Sigmoid colon (tissue), 7 donors: ENCODE data around the gene CANT1. TPM values are rescaled to one million over a fixed set of nuclear protein-coding genes. Genes with fewer than 3 reads are reported as not detected.
A peak's percentile ranks its signal among the peaks of the same experiment; 100 is the strongest.

ENCODE experiments used
- DNase-seq: peaks from one replicate; pipeline ENCODE4 v3.0.0-alpha.2; 2019
- H3K27ac ChIP-seq, 4 donors: fragments of 200-600 bp; sonication (generic); one replicate each; pipeline ENCODE4 v1.5.1; 2016 to 2019; ENCODE audit warnings: mild to moderate bottlenecking in 1 of 4
- H3K27me3 ChIP-seq, 3 donors: fragments of 200-600 bp; sonication (generic); one replicate each; pipeline ENCODE4 v1.5.1; 2019; ENCODE audit warnings: mild to moderate bottlenecking in 1 of 3
- H3K36me3 ChIP-seq, 4 donors: fragments of 200-600 bp; sonication (generic); one replicate each; pipeline ENCODE4 v1.5.1; 2016 to 2019
- H3K4me1 ChIP-seq, 4 donors: fragments of 200-600 bp; sonication (generic); one replicate each; pipeline ENCODE4 v1.5.1; 2017 to 2019
- H3K4me3 ChIP-seq, 4 donors: fragments of 200-600 bp; sonication (generic); one replicate each; pipeline ENCODE4 v1.5.1; 2017 to 2019; ENCODE audit warnings: mild to moderate bottlenecking in 2 of 4, moderate library complexity in 1 of 4
- H3K9me3 ChIP-seq, 4 donors: fragments of 200-600 bp in 3 of 4; sonication (generic) in 3 of 4; one replicate each; pipeline versions ENCODE4 v1.5.1 to v1.6.1; 2013 to 2019
- CTCF ChIP-seq, 4 experiments: fragments of 450-650 bp in 3 of 4; fragments of 200-600 bp in 1 of 4; IDR thresholded peaks; one replicate each; pipeline ENCODE4 v1.5.1; 2016 to 2019; ENCODE audit warnings: antibody characterized with exemption in 4 of 4, mild to moderate bottlenecking in 3 of 4, moderate library complexity in 2 of 4
- EP300 ChIP-seq, 4 donors: sonication (generic); formaldehyde crosslinking; IDR thresholded peaks; one replicate each; pipeline ENCODE4 v1.6.1; 2017; ENCODE audit warnings: antibody characterized with exemption in 4 of 4
- POLR2A ChIP-seq, 2 donors: fragments of 450-650 bp; IDR thresholded peaks; one replicate each; pipeline ENCODE4 v1.6.1; 2016; ENCODE audit warnings: antibody characterized with exemption in 2 of 2, mild to moderate bottlenecking in 2 of 2, moderate library complexity in 2 of 2
- POLR2AphosphoS5 ChIP-seq, 4 donors: sonication (generic); formaldehyde crosslinking; IDR thresholded peaks; one replicate each; pipeline ENCODE4 v1.6.1; 2017; ENCODE audit warnings: antibody characterized with exemption in 4 of 4
- WGBS, 2 donors: extraction: QIAGEN DNeasy Blood & Tissue Kit; methylation state at CpG; one replicate each; pipeline ENCODE4 v1.1.7; 2013; 5-methylcytosine and 5-hydroxymethylcytosine counted together
- intact Hi-C: fragments of 100-400 bp; cut with DNase I; formaldehyde crosslinking; loops from one replicate; pipeline ENCODE4 v1.15.1; 2023
- polyA plus RNA-seq, 3 donors: library from polyadenylated mRNA; stranded (reverse); fragments of 200-250 nt; gene quantifications; one replicate each; pipeline ENCODE4 v1.2.3, GENCODE V29; 2013
- total RNA-seq, 4 donors: library from RNA; depleted of rRNA; stranded (reverse); fragments of >200 nt; gene quantifications; one replicate each; pipeline ENCODE4 v1.1.0, GENCODE V29; 2016
- donor health status: healthy with polysubstance abuse.
- donor health status: Bipolar disorder and iron deficiency.
- donor health status: healthy.

CANT1 gene
- total and polyA plus RNA-seq, 7 donors: 11.1 to 132 (median 19.1) TPM

GRCh38 chr17:78990349-78991016 lies 19.1 kb downstream of the CANT1 start:
- intact Hi-C loops: no loop called here
- DNase-seq: peak; percentile 63
- H3K9me3 ChIP-seq: no peaks in the 10 kb centered on the region
- H3K27me3 ChIP-seq: no peaks in the 10 kb centered on the region
- peaks cover 0 to 19% (median 8%) of the 10 kb centered on the region in 4 donors for H3K4me1 ChIP-seq
- no peak overlapping the region for H3K27ac ChIP-seq
- TF ChIP-seq CTCF (IDR thresholded peaks at IDR 0.05) (no peak), POLR2AphosphoS5 (IDR thresholded peaks at IDR 0.05) (no peak), POLR2A (IDR thresholded peaks at IDR 0.05) (no peak)
- 94 to 96% methylated on average over 29 of the region's 29 CpGs for WGBS, 2 donors
- peaks cover 0 to 48% (median 14%) of the 10 kb centered on the region in 4 donors for H3K36me3 ChIP-seq
- no peak overlapping the region for H3K4me3 ChIP-seq

GRCh38 chr17:78988152-78988551 lies 21.4 kb downstream of the CANT1 start:
- H3K4me1 ChIP-seq: peaks cover 0 to 19% (median 8%) of the 10 kb centered on the region in 4 donors
- WGBS, 2 donors: 46 to 70% methylated on average over 6 of the region's 6 CpGs
- no peak overlapping the region for H3K4me3 ChIP-seq
- H3K36me3 ChIP-seq: peaks cover 0 to 31% (median 8%) of the 10 kb centered on the region in 4 donors
- no peaks in the 10 kb centered on the region for H3K27me3 ChIP-seq
- no peak for TF ChIP-seq EP300 (IDR thresholded peaks at IDR 0.05)
- no peak for TF ChIP-seq POLR2AphosphoS5 (IDR thresholded peaks at IDR 0.05)
- TF ChIP-seq CTCF (IDR thresholded peaks at IDR 0.05): no peak
- TF ChIP-seq POLR2A (IDR thresholded peaks at IDR 0.05): no peak
- H3K27ac ChIP-seq: no peak overlapping the region
- DNase-seq: no peak
- intact Hi-C loops: no loop called here
- H3K9me3 ChIP-seq: no peaks in the 10 kb centered on the region

- TF ChIP-seq POLR2A (IDR thresholded peaks at IDR 0.05) (no peak), CTCF (IDR thresholded peaks at IDR 0.05) (no peak), EP300 (IDR thresholded peaks at IDR 0.05) (no peak), POLR2AphosphoS5 (IDR thresholded peaks at IDR 0.05) (peak in 2 of 4 donors; percentile 18 to 49)
- peaks cover 0 to 19% (median 8%) of the 10 kb centered on the region in 4 donors for H3K4me1 ChIP-seq
- DNase-seq: no peak
- H3K36me3 ChIP-seq: peaks cover 0 to 18% (median 5%) of the 10 kb centered on the region in 4 donors
- peak overlapping the region; percentile 38 to 63 (median 60) for H3K27ac ChIP-seq
- intact Hi-C loops: no loop called here
- H3K4me3 ChIP-seq: peak overlapping the region in 3 of 4 donors; percentile 28 to 34 (median 30)
- H3K27me3 ChIP-seq: no peaks in the 10 kb centered on the region
- WGBS, 2 donors: 2 to 4% methylated on average over 15 of the region's 15 CpGs
- H3K9me3 ChIP-seq: no peaks in the 10 kb centered on the region
Measured at GRCh38 chr17:78986649-78987328, 22.8 kb downstream of the CANT1 start.

- no peak for DNase-seq
- H3K36me3 ChIP-seq: peaks cover 0 to 12% (median under 1%) of the 10 kb centered on the region in 4 donors
- TF ChIP-seq CTCF (IDR thresholded peaks at IDR 0.05): peak in 1 of 4 experiments; percentile 27
- no peak for TF ChIP-seq EP300 (IDR thresholded peaks at IDR 0.05)
- TF ChIP-seq POLR2A (IDR thresholded peaks at IDR 0.05): no peak
- TF ChIP-seq POLR2AphosphoS5 (IDR thresholded peaks at IDR 0.05): peak in 1 of 4 donors; percentile 29
- peaks cover 0 to 19% (median 8%) of the 10 kb centered on the region in 4 donors for H3K4me1 ChIP-seq
- peak overlapping the region in 3 of 4 donors; percentile 28 to 34 (median 30) for H3K4me3 ChIP-seq
- intact Hi-C loops: no loop called here
- peak overlapping the region; percentile 38 to 63 (median 60) for H3K27ac ChIP-seq
- WGBS, 2 donors: 14 to 26% methylated on average over 6 of the region's 6 CpGs
- no peaks in the 10 kb centered on the region for H3K9me3 ChIP-seq
- H3K27me3 ChIP-seq: no peaks in the 10 kb centered on the region
Measured at GRCh38 chr17:78986048-78986648, 23.4 kb downstream of the CANT1 start.
